ENCODE results near the gene AASDHPPT.

- no peak for TF ChIP-seq POLR2A (IDR thresholded peaks at IDR 0.05)
- TF ChIP-seq CTCF (IDR thresholded peaks at IDR 0.05), result no peak
- TF ChIP-seq POLR2AphosphoS5 (IDR thresholded peaks at IDR 0.05), result no peak
Observed at GRCh38 chr11:106072804-106073203, 4.7 kb upstream of the AASDHPPT start.
